ENCODE measurements around the gene DOCK9.

Gene DOCK9

GRCh38 chr13:98781905-98782304 lies 196.0 kb downstream of the DOCK9 start:
- Mint-ChIP-seq H3K27ac (no peak overlapping the region), H3K4me1 (no peaks in the 10 kb centered on the region), H3K4me3 (no peak overlapping the region), H3K36me3 (no peaks in the 10 kb centered on the region), H3K27me3 (peaks cover 6% of the 10 kb centered on the region), H3K9me3 (no peaks in the 10 kb centered on the region)

GRCh38 chr13:98781470-98781869 lies 196.4 kb downstream of the DOCK9 start:
- H3K27ac Mint-ChIP-seq = no peak overlapping the region
- no peaks in the 10 kb centered on the region for H3K4me1 Mint-ChIP-seq
- no peaks in the 10 kb centered on the region for H3K9me3 Mint-ChIP-seq

GRCh38 chr13:98781045-98781444 lies 196.8 kb downstream of the DOCK9 start:
- Mint-ChIP-seq H3K36me3 (no peaks in the 10 kb centered on the region), H3K4me1 (no peaks in the 10 kb centered on the region), H3K27me3 (peaks cover 6% of the 10 kb centered on the region), H3K4me3 (no peak overlapping the region), H3K9me3 (no peaks in the 10 kb centered on the region), H3K27ac (no peak overlapping the region)

More at GRCh38 chr13:98781470-98781869, 196.4 kb downstream of the DOCK9 start:
- Mint-ChIP-seq H3K36me3 (no peaks in the 10 kb centered on the region), H3K27me3 (peaks cover 6% of the 10 kb centered on the region), H3K4me3 (no peak overlapping the region)

GRCh38 chr13:98780451-98780850 lies 197.4 kb downstream of the DOCK9 start:
- Mint-ChIP-seq H3K4me3 (no peak overlapping the region), H3K27me3 (peaks cover 8% of the 10 kb centered on the region), H3K4me1 (no peaks in the 10 kb centered on the region), H3K36me3 (no peaks in the 10 kb centered on the region), H3K9me3 (no peaks in the 10 kb centered on the region), H3K27ac (no peak overlapping the region)

- no peaks in the 10 kb centered on the region for H3K9me3 Mint-ChIP-seq
- no peak overlapping the region for H3K27ac Mint-ChIP-seq
- H3K27me3 Mint-ChIP-seq = peaks cover 8% of the 10 kb centered on the region
- no peaks in the 10 kb centered on the region for H3K4me1 Mint-ChIP-seq
- H3K36me3 Mint-ChIP-seq = no peaks in the 10 kb centered on the region
- no peak overlapping the region for H3K4me3 Mint-ChIP-seq
These were observed 198.2 kb downstream of the DOCK9 start for GRCh38 chr13:98779695-98780094.

GRCh38 chr13:98778749-98779148 lies 199.1 kb downstream of the DOCK9 start:
- peaks cover 8% of the 10 kb centered on the region for H3K27me3 Mint-ChIP-seq
- H3K36me3 Mint-ChIP-seq = no peaks in the 10 kb centered on the region
- no peak overlapping the region for H3K4me3 Mint-ChIP-seq
- H3K9me3 Mint-ChIP-seq = no peaks in the 10 kb centered on the region
- no peak overlapping the region for H3K27ac Mint-ChIP-seq
- no peaks in the 10 kb centered on the region for H3K4me1 Mint-ChIP-seq

- H3K36me3 Mint-ChIP-seq = no peaks in the 10 kb centered on the region
- H3K4me3 Mint-ChIP-seq = no peak overlapping the region
- no peaks in the 10 kb centered on the region for H3K9me3 Mint-ChIP-seq
- peaks cover 8% of the 10 kb centered on the region for H3K27me3 Mint-ChIP-seq
- H3K27ac Mint-ChIP-seq = no peak overlapping the region
- H3K4me1 Mint-ChIP-seq = no peaks in the 10 kb centered on the region
These were observed 201.2 kb downstream of the DOCK9 start for GRCh38 chr13:98776644-98777043.

- Mint-ChIP-seq H3K9me3 (no peaks in the 10 kb centered on the region), H3K4me3 (no peak overlapping the region), H3K4me1 (no peaks in the 10 kb centered on the region), H3K27me3 (peaks cover 5% of the 10 kb centered on the region), H3K27ac (no peak overlapping the region), H3K36me3 (no peaks in the 10 kb centered on the region)
These were observed 201.8 kb downstream of the DOCK9 start for GRCh38 chr13:98775844-98776598.

GRCh38 chr13:98775386-98775785 lies 202.5 kb downstream of the DOCK9 start:
- no peaks in the 10 kb centered on the region for H3K4me1 Mint-ChIP-seq
- H3K36me3 Mint-ChIP-seq = no peaks in the 10 kb centered on the region

GRCh38 chr13:98774776-98775175 lies 203.1 kb downstream of the DOCK9 start:
- no peaks in the 10 kb centered on the region for H3K4me1 Mint-ChIP-seq

More at GRCh38 chr13:98775386-98775785, 202.5 kb downstream of the DOCK9 start:
- H3K27ac Mint-ChIP-seq = no peak overlapping the region
- no peak overlapping the region for H3K4me3 Mint-ChIP-seq
- H3K9me3 Mint-ChIP-seq = no peaks in the 10 kb centered on the region
- peaks cover 5% of the 10 kb centered on the region for H3K27me3 Mint-ChIP-seq

GRCh38 chr13:98773921-98774320 lies 203.9 kb downstream of the DOCK9 start:
- Mint-ChIP-seq H3K27me3 (peaks cover 11% of the 10 kb centered on the region), H3K4me1 (no peaks in the 10 kb centered on the region), H3K9me3 (no peaks in the 10 kb centered on the region), H3K4me3 (no peak overlapping the region), H3K27ac (no peak overlapping the region), H3K36me3 (no peaks in the 10 kb centered on the region)

More at GRCh38 chr13:98774776-98775175, 203.1 kb downstream of the DOCK9 start:
- Mint-ChIP-seq H3K27ac (no peak overlapping the region), H3K36me3 (no peaks in the 10 kb centered on the region), H3K9me3 (no peaks in the 10 kb centered on the region), H3K27me3 (peaks cover 5% of the 10 kb centered on the region), H3K4me3 (no peak overlapping the region)

GRCh38 chr13:98772794-98773452 lies 204.9 kb downstream of the DOCK9 start:
- Mint-ChIP-seq H3K9me3 (no peaks in the 10 kb centered on the region), H3K27ac (no peak overlapping the region), H3K27me3 (peaks cover 10% of the 10 kb centered on the region), H3K4me1 (no peaks in the 10 kb centered on the region), H3K36me3 (no peaks in the 10 kb centered on the region), H3K4me3 (no peak overlapping the region)

GRCh38 chr13:98771838-98772611 lies 205.8 kb downstream of the DOCK9 start:
- peaks cover 7% of the 10 kb centered on the region for H3K27me3 Mint-ChIP-seq
- no peaks in the 10 kb centered on the region for H3K36me3 Mint-ChIP-seq
- H3K9me3 Mint-ChIP-seq = no peaks in the 10 kb centered on the region
- H3K27ac Mint-ChIP-seq = no peak overlapping the region
- no peaks in the 10 kb centered on the region for H3K4me1 Mint-ChIP-seq
- no peak overlapping the region for H3K4me3 Mint-ChIP-seq

GRCh38 chr13:98769736-98770135 lies 208.1 kb downstream of the DOCK9 start:
- H3K4me3 Mint-ChIP-seq = no peak overlapping the region
- no peaks in the 10 kb centered on the region for H3K9me3 Mint-ChIP-seq
- H3K27ac Mint-ChIP-seq = no peak overlapping the region
- peaks cover 11% of the 10 kb centered on the region for H3K27me3 Mint-ChIP-seq
- no peaks in the 10 kb centered on the region for H3K4me1 Mint-ChIP-seq
- H3K36me3 Mint-ChIP-seq = no peaks in the 10 kb centered on the region

GRCh38 chr13:98768522-98768921 lies 209.3 kb downstream of the DOCK9 start:
- Mint-ChIP-seq H3K4me1 (no peaks in the 10 kb centered on the region), H3K36me3 (no peaks in the 10 kb centered on the region), H3K27ac (no peak overlapping the region), H3K4me3 (no peak overlapping the region), H3K9me3 (no peaks in the 10 kb centered on the region), H3K27me3 (peaks cover 12% of the 10 kb centered on the region)

- Mint-ChIP-seq H3K27ac (no peak overlapping the region), H3K36me3 (no peaks in the 10 kb centered on the region), H3K9me3 (no peaks in the 10 kb centered on the region), H3K4me3 (no peak overlapping the region), H3K4me1 (no peaks in the 10 kb centered on the region), H3K27me3 (peaks cover 12% of the 10 kb centered on the region)
These were observed 211.2 kb downstream of the DOCK9 start for GRCh38 chr13:98766697-98767096.
